ENCODE results near the gene ZNF879. TPM values are rescaled to one million over a fixed set of nuclear protein-coding genes. Genes with fewer than 3 reads are reported as not detected.
A peak's percentile ranks its signal among the peaks of the same experiment; 100 is the strongest.

Gene ZNF879
- total RNA-seq, 4 donors from 2014 or later, result 1.6 to 6.7 (median 2.6) TPM

- peaks cover 17% of the 10 kb centered on the region for H3K36me3 ChIP-seq
- no peaks in the 10 kb centered on the region for H3K9me3 ChIP-seq
- WGBS, result 72% methylated on average over 18 of the region's 19 CpGs
- TF ChIP-seq EP300 (IDR thresholded peaks at IDR 0.05) (no peak), POLR2A (IDR thresholded peaks at IDR 0.05) (no peak), POLR2AphosphoS5 (IDR thresholded peaks at IDR 0.05) (no peak), CTCF (IDR thresholded peaks at IDR 0.05) (no peak)
- peaks cover 8% of the 10 kb centered on the region for H3K4me1 ChIP-seq
- no peak overlapping the region for H3K27ac ChIP-seq
- H3K4me3 ChIP-seq, result peak overlapping the region; percentile 72
- H3K27me3 ChIP-seq, result no peaks in the 10 kb centered on the region
- DNase-seq (ENCODE audit: low spot score in 2 of 2), result no peak
Observed at GRCh38 chr5:179061025-179061424, 37.4 kb downstream of the ZNF879 start.

- H3K4me3 ChIP-seq, result no peak overlapping the region
- DNase-seq (ENCODE audit: low spot score in 2 of 2), result no peak
- H3K9me3 ChIP-seq, result peaks cover 30% of the 10 kb centered on the region
- no peaks in the 10 kb centered on the region for H3K27me3 ChIP-seq
- 100% methylated on average over 6 of the region's 6 CpGs for WGBS
- TF ChIP-seq EP300 (IDR thresholded peaks at IDR 0.05), result no peak
- TF ChIP-seq CTCF (IDR thresholded peaks at IDR 0.05), result no peak
- no peak for TF ChIP-seq POLR2A (IDR thresholded peaks at IDR 0.05)
- TF ChIP-seq POLR2AphosphoS5 (IDR thresholded peaks at IDR 0.05), result no peak
- no peak overlapping the region for H3K27ac ChIP-seq
- peaks cover 7% of the 10 kb centered on the region for H3K4me1 ChIP-seq
- peaks cover 44% of the 10 kb centered on the region for H3K36me3 ChIP-seq
Observed at GRCh38 chr5:179065703-179066102, 42.1 kb downstream of the ZNF879 start.

DNA sequence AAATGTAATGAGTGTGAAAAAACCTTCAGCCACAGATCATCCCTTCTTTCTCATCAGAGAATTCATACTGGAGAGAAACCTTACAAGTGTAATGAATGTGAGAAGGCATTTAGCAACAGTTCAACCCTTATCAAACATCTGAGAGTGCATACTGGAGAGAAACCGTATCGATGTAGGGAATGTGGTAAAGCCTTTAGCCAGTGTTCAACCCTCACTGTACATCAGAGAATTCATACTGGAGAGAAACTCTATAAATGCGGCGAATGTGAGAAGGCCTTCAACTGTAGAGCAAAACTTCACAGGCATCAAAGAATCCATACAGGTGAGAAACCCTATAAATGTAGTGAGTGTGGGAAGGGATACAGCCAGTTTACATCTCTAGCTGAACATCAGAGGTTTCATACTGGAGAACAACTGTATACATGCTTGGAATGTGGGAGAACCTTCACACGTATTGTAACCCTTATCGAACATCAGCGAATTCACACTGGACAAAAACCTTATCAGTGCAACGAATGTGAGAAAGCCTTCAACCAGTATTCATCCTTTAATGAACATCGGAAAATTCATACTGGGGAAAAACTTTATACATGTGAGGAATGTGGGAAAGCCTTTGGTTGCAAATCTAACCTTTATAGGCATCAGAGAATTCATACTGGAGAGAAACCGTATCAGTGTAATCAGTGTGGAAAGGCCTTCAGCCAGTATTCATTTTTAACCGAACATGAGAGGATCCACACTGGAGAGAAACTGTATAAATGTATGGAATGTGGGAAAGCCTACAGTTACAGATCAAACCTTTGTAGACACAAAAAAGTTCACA is 55.8 kb downstream of the ZNF879 start:
- Histone ChIP-seq H3K4me3 (no peak overlapping the region), H3K27ac (no peak overlapping the region), H3K36me3 (peaks cover 41% of the 10 kb centered on the region), H3K4me1 (no peaks in the 10 kb centered on the region), H3K27me3 (no peaks in the 10 kb centered on the region), H3K9me3 (peaks cover 70% of the 10 kb centered on the region)
- TF ChIP-seq POLR2AphosphoS5 (IDR thresholded peaks at IDR 0.05) (no peak), EP300 (IDR thresholded peaks at IDR 0.05) (no peak), CTCF (IDR thresholded peaks at IDR 0.05) (no peak), POLR2A (IDR thresholded peaks at IDR 0.05) (no peak)
- DNase-seq (ENCODE audit: low spot score in 2 of 2), result no peak
- WGBS, result 96% methylated on average over 11 of the region's 11 CpGs

- TF ChIP-seq CTCF (IDR thresholded peaks at IDR 0.05) (no peak), EP300 (IDR thresholded peaks at IDR 0.05) (no peak), POLR2AphosphoS5 (IDR thresholded peaks at IDR 0.05) (no peak), POLR2A (IDR thresholded peaks at IDR 0.05) (no peak)
- Histone ChIP-seq H3K9me3 (peaks cover 77% of the 10 kb centered on the region), H3K4me3 (no peak overlapping the region), H3K36me3 (peaks cover 41% of the 10 kb centered on the region), H3K4me1 (no peaks in the 10 kb centered on the region), H3K27me3 (no peaks in the 10 kb centered on the region), H3K27ac (no peak overlapping the region)
- 94% methylated on average over 4 of the region's 4 CpGs for WGBS
- no peak for DNase-seq (ENCODE audit: low spot score in 2 of 2)
Observed at GRCh38 chr5:179080724-179081123, 57.1 kb downstream of the ZNF879 start.

Other genes starting within 250 kb of the ZNF879 start
- gene ZNF354B, start 163.9 kb upstream of the ZNF879 start, total RNA-seq, result 10 to 100 TPM; 12.5 to 34.5 (median 14.9) TPM
- 1 to 10 TPM in 3 of 4 donors, under 1 TPM in 1; 0.94 to 4.8 (median 2.0) TPM for gene ZFP2, start 127.9 kb upstream of the ZNF879 start, total RNA-seq
- gene ZNF454, start 82.6 kb upstream of the ZNF879 start, total RNA-seq, result 1 to 10 TPM in 1 of 4 donors, under 1 TPM in 3; 0.38 to 3.1 (median 0.71) TPM
- under 1 TPM in 1 of 4 donors, not detected in 3; 0.08 TPM for gene GRM6, start 28.5 kb upstream of the ZNF879 start, total RNA-seq
- gene ZNF354C, start 36.6 kb downstream of the ZNF879 start, total RNA-seq, result 1 to 10 TPM; 1.9 to 3.5 (median 2.8) TPM